ENCODE data around the gene ANGPT4. TPM values are rescaled to one million over a fixed set of nuclear protein-coding genes. Genes with fewer than 3 reads are reported as not detected.

The ANGPT4 gene
- total RNA-seq, 1 experiment from 2014 or later = not detected

DNA sequence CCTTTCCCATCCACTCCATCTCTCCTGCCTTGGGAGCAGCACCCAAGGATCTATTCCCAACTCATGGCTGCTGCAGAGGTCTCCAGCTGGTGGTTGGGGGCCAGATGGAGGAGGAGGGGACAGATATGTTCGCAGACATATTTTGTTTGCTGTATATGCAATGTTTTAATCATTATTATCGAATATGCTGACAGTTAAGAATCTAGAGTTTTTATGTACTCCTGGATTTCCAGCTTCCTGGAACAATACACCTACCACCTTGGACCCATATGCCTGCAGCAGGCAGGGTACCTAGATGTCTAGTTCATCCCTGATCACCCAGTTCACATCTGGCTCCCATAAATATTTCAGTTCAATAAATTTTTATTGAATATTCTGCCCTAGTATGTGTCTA is 73.6 kb downstream of the ANGPT4 start:
- H3K27ac ChIP-seq = no peak overlapping the region
- H3K4me1 ChIP-seq = peaks cover 27% of the 10 kb centered on the region
- H3K4me3 ChIP-seq = no peak overlapping the region
- H3K36me3 ChIP-seq = peaks cover 18% of the 10 kb centered on the region
- H3K27me3 ChIP-seq = no peaks in the 10 kb centered on the region
- DNase-seq = no peak
- H3K9me3 ChIP-seq (replicated peaks) = no peaks in the 10 kb centered on the region

DNA sequence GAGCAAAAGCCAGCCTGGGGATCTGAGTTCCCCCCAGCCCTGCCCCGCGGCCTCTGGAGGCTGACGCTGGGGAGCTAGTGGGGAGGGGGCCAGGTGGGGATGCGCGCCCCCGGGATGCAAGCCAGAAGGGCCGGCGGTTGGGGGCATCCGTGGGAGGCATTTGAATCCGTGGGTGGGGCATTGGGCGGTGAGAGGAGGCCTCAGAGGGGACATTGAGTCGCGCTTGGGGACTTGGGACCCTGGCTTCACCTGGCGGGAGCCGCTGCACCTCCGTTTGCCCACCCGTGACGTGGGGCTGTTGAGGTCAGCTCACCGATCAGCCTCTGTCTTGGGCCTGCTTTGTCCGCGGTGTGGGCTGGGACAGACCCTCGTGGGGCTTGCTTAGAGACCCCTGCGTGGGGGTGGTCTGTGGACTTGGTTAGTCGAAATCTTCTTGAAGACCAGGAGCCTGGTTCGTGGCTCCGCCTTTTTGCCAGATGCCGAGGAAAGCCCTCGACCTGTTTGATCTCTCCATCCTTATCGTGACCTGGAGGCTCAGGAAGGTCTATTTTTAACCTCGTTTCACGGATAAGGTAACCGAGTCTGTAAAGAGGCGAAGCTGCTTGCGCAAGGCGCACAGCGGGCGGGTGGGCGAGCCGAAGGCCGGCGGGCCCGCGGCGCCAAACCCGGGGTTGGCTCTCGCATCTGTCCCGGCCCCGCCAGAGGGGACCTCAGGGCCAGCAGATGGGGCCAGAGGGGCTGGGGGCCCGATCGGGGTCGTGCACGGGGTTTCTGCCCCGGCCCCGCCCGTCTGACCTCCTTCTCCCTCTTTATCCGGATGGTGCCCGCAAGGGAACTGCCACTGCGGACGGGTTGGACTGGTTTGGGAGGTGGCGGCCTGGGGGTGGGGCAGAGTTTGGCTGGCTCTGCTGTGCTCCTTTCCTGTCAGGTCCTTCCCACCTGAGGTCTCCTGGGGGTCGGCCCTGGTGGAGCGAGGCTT is 74.3 kb downstream of the ANGPT4 start:
- Histone ChIP-seq H3K27me3 (no peaks in the 10 kb centered on the region), H3K9me3 (replicated peaks) (no peaks in the 10 kb centered on the region), H3K36me3 (peaks cover 18% of the 10 kb centered on the region), H3K27ac (no peak overlapping the region), H3K4me1 (peaks cover 26% of the 10 kb centered on the region), H3K4me3 (no peak overlapping the region)
- no peak for DNase-seq

DNA sequence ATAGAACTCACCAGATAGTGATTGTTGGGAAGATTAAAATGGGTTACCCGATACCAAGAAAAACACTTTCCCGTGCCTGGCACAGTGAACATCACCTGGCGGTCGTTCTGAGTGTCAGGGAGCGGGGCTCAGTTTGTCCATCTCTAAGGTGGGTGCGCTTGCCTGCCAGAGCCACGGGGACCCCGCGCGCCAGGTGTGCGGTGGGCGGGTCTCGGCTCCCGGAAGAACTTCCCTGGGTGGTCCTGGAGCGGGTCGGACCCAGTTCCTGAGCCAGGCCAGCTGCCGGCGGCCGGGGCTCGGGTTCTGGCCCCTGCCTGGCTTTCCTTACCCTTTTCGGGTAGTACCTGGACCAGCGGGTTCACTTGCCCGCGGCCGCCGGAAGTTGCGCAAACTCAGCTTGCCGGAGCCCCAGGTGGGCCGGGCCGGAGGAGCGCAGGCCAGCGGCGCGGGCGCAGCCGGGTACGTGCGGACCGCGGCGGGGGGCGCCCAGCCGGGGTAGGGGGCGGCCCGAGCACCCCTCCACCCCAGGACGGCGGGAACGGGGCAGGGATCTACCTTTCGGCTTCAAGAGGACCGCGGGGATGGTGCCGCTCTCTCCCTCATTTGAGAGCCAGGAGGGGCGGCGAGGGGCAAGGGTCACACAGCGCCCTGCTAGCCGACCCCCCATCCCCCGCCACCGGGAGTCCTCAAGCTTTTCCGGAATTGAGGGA is 75.1 kb downstream of the ANGPT4 start:
- Histone ChIP-seq H3K27me3 (no peaks in the 10 kb centered on the region), H3K4me3 (no peak overlapping the region), H3K4me1 (peaks cover 27% of the 10 kb centered on the region), H3K27ac (no peak overlapping the region), H3K9me3 (replicated peaks) (no peaks in the 10 kb centered on the region), H3K36me3 (peaks cover 14% of the 10 kb centered on the region)
- no peak for DNase-seq

DNA sequence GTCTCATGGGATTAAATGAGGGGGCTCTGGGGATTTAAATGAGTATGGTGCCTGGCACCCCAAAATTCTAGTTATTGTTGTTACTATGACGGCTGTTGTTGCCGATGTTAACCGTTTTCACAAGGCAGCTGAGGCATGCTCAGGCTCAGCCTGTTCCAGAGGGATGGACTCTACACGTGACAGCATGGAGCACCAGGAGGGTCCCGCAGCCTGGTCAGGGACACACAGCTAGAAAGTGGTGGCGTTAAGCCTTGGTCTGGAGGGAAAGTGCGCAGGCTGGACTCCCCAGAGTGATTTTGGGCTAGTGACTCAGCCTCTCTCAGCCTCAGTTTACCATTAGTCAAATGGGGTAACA is 75.7 kb downstream of the ANGPT4 start:
- Histone ChIP-seq H3K27ac (no peak overlapping the region), H3K27me3 (no peaks in the 10 kb centered on the region), H3K4me1 (peaks cover 27% of the 10 kb centered on the region), H3K9me3 (replicated peaks) (no peaks in the 10 kb centered on the region), H3K4me3 (no peak overlapping the region), H3K36me3 (peaks cover 8% of the 10 kb centered on the region)
- no peak for DNase-seq

DNA sequence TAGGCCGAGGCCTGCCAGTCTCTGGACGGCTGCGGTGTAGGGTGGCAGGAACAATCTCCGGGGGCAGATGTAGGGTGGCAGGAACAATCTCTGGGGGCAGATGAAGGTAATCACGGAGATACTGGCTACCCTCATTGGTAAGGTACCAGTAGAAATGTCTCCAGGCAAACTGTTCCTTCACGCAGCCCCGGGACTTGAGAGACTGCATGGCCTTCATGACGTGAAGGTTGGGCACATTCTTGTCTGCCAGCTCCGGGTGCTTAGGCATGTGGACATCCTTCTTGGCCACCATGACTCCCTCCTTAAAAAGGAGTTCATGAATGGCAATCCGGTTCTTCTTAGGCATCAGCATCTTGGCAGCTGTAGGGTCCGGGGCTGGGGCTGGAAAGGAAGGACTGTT is 76.5 kb downstream of the ANGPT4 start:
- Histone ChIP-seq H3K36me3 (peaks cover 5% of the 10 kb centered on the region; the same call in 1 of the 2 replicates), H3K27me3 (no peaks in the 10 kb centered on the region), H3K9me3 (replicated peaks) (no peaks in the 10 kb centered on the region), H3K27ac (no peak overlapping the region), H3K4me1 (peaks cover 32% of the 10 kb centered on the region), H3K4me3 (no peak overlapping the region)
- DNase-seq = no peak

DNA sequence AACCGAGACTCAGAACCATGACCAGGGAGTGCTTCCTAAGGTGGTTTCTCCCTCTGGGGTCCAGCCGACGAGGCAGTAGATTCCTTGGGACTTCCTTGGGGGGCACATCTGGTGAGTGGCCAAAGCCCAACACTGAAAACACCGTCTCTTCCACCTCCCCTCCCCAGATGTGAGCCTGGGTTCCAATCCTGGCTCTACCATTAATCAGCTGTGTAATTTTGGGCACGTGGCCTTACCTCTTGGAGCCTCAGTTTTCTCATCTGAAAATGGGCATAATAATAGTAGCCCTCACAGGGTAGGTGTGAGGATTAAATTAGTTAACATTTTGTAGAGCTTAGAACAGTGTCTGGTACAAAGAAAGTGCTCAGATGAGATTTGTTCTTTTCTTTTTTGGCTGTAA is 77.1 kb downstream of the ANGPT4 start:
- peaks cover 29% of the 10 kb centered on the region for H3K4me1 ChIP-seq
- no peaks in the 10 kb centered on the region for H3K9me3 ChIP-seq (replicated peaks)
- no peaks in the 10 kb centered on the region for H3K27me3 ChIP-seq
- 0 out of 2 replicates have a peak overlapping the region, but pooled peaks have one; percentile 2 for H3K27ac ChIP-seq
- H3K36me3 ChIP-seq = peaks cover 5% of the 10 kb centered on the region; the same call in 1 of the 2 replicates
- H3K4me3 ChIP-seq = no peak overlapping the region
- no peak for DNase-seq

DNA sequence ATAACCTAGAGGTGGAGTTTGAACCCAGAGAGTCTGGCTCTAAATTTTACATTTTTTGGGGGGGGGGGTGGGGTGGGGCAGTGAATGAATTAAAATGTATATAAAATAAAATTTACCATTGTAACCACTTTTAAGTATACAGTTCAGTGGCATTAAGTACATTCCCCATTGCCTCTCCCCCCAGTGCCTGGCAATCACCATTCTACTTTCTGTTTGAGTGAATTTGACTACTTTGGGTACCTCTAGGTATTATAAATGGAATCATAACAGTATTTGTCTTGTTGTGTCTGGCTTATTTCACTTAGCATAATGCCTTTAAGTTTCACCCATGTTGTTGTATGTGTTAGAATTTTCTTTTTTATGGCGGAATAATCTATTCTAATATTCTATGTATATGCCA is 79.9 kb downstream of the ANGPT4 start:
- Histone ChIP-seq H3K36me3 (peaks cover 5% of the 10 kb centered on the region; the same call in 1 of the 2 replicates), H3K27ac (peak overlapping the region; percentile 28; the same call in 1 of the 2 replicates), H3K9me3 (replicated peaks) (no peaks in the 10 kb centered on the region), H3K4me3 (peak overlapping the region; percentile 3; the same call in 1 of the 2 replicates), H3K27me3 (no peaks in the 10 kb centered on the region), H3K4me1 (peaks cover 28% of the 10 kb centered on the region)
- DNase-seq = no peak

DNA sequence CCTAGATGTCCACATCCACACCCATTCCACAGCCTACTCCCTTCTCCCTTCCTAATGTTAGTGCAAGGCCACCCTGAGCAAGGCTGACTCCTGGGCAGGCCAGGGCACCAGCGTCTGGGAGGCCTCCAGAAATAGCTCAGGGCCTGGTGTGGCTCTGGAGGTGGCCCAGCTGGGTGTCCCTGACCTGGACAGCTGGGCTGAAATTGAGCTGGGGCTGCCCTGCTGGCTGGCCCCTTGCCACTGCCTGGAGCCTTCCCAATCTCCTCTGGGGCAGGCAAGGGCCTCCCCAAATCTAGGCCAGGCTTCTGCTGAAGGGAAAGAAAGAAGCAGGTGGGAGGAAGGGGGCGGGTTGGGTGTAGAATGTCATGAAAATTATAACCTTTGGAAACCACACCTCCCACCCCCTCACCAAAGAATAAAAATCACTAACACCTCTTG is 80.5 kb downstream of the ANGPT4 start:
- peaks cover 28% of the 10 kb centered on the region for H3K4me1 ChIP-seq
- no peaks in the 10 kb centered on the region for H3K9me3 ChIP-seq (replicated peaks)
- peak overlapping the region; percentile 90 for H3K4me3 ChIP-seq
- DNase-seq = peak; percentile 95 to 96
- peak overlapping the region; percentile 95 for H3K27ac ChIP-seq
- H3K27me3 ChIP-seq = no peaks in the 10 kb centered on the region
- H3K36me3 ChIP-seq = peaks cover 2% of the 10 kb centered on the region; the same call in 1 of the 2 replicates

DNA sequence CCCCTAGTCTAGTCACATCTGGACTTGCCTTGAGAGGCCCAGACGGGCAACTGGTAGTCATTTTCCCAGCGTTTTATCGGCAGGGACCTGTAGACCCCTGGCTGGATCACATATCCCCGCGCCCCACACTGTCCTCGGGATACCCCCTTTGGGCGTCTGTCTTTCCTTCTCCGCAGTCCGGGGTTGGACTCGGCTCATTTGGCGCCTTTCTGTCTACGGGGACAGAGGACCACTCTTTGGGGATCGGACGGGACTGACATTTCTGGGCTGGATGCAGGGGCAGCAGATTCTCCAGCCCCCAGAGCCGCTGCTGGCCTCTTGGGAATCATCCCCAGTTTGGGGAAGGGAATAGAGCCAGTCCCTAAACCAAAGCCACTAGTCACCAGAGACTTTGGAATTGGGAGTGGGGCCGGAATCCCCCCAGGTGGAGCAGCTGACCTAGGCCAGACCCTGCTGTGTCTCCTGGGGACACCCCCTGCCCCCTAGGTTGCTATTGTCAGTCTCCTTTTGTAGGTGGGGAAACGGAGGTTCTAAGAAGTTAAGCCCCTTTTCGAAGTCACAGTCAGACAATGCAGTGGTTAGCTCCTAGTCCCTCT is 81.9 kb downstream of the ANGPT4 start:
- DNase-seq = peak in 1 of 2 experiments; percentile 40
- Histone ChIP-seq H3K27ac (peak overlapping the region; percentile 95), H3K36me3 (no peaks in the 10 kb centered on the region), H3K4me3 (peak overlapping the region; percentile 90), H3K27me3 (no peaks in the 10 kb centered on the region), H3K4me1 (peaks cover 28% of the 10 kb centered on the region), H3K9me3 (replicated peaks) (no peaks in the 10 kb centered on the region)

DNA sequence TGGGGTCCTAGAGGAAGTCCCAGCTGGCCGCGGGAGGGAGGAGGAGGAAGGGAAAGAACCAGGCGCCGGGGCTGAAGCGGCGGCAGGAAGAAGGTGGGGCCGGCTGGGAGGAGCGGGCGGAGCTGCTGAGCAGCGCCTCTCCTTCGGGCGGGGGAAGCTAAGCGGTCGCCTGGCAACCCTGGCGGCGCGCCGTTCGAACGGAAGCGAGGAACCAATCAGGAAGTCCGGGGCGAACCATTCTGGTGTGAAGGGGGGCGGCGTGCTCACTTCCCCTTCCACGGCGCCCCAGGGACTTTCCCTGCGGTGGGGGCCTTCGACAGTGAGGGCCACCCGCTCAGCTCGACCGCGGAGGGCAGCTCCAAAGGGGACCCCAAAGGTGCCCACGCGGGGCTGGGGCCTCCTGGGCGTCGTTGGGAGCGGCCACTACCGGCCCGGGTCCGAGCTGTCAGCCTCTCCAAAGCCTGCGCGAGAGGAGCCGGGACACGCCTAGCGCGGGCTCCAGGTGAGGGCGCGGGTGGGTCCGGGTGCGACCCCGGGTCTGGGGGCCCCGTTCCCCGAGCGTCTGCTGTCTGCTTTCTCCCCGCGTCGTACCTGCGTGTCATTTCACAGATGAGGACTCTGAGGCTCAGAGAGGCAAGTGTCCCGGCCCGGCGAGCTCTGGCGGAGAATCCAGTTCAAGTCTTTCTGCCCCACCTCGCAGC is 82.5 kb downstream of the ANGPT4 start, which contains the start of gene FAM110A:
Gene FAM110A, plus strand, starts transcription at position 266 of the 701 bp plus-strand sequence. CDS start 11,090 bp downstream, outside the sequence.
- peak within 1 kb of the TSS; percentile 90 for H3K4me3 ChIP-seq
- H3K27me3 ChIP-seq = no peaks in the 10 kb centered on the region
- DNase-seq = peak; percentile 96 to 97
- peak within 1 kb of the TSS; percentile 95 for H3K27ac ChIP-seq
- no peaks in the 10 kb centered on the region for H3K9me3 ChIP-seq (replicated peaks)
- H3K36me3 ChIP-seq = no peaks in the 10 kb centered on the region
- peaks cover 24% of the 10 kb centered on the region for H3K4me1 ChIP-seq

DNA sequence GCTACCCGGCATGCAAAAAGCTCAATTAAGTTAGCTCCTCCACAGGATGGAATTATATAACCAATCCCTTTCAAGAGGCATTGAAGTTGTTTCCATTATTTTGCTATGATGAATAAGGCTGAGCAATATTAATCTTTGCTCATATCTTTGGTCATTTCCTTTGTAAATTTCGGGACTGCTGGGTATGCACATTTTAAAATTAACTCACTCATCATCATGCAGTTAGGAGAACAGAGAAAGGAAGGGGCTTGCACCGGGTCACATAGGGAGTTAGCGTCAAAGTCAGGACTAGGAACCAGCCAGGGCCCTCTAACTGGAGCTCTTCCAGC is 83.0 kb downstream of the ANGPT4 start:
- Histone ChIP-seq H3K9me3 (replicated peaks) (no peaks in the 10 kb centered on the region), H3K4me1 (peaks cover 21% of the 10 kb centered on the region), H3K27ac (peak overlapping the region; percentile 95; the same call in 1 of the 2 replicates), H3K4me3 (peak overlapping the region; percentile 90), H3K36me3 (no peaks in the 10 kb centered on the region), H3K27me3 (no peaks in the 10 kb centered on the region)
- DNase-seq = no peak

DNA sequence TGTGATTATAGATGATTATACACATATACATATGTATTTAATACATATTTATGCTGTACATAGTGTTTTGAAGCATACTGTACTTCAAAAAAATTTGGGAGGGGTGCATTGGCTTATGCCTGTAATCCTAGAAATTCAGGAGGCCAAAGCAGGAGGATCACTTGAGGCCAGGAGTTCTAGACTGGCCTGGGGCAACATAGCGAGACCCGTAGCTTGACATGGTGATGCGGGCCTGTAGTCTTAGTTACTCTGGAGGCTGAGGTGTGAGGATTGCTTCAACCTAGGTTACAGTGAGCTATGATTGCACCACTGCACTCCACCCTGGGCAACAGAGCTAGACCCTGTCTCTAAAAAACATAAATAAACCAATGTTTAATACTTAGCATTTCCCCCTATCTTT is 84.2 kb downstream of the ANGPT4 start:
- H3K27ac ChIP-seq = no peak overlapping the region
- no peak overlapping the region for H3K4me3 ChIP-seq

DNA sequence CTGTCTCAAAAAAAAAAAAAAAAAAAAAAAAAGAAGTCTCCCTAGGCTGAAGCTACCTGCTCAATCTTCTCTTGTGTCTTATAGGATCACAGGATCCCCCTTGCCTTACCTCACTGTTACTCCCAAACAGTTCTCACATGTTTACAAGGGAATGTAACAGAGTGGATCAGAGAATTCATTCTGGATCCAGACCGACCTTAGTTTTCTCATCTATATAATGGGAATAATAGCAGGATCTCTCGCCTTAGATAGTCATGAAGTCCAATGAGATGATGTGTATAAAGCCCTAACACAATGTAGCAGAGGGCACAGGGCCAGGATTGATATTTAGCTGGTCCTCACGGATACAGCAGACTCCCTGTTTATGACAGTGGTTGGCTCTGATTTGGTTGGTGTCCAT is 84.9 kb downstream of the ANGPT4 start:
- no peak for DNase-seq
- Histone ChIP-seq H3K27me3 (no peaks in the 10 kb centered on the region), H3K27ac (no peak overlapping the region), H3K36me3 (no peaks in the 10 kb centered on the region), H3K4me3 (no peak overlapping the region), H3K4me1 (peaks cover 6% of the 10 kb centered on the region), H3K9me3 (replicated peaks) (no peaks in the 10 kb centered on the region)

More for the DNA sequence above, 84.2 kb downstream of the ANGPT4 start:
- Histone ChIP-seq H3K9me3 (replicated peaks) (no peaks in the 10 kb centered on the region), H3K27me3 (no peaks in the 10 kb centered on the region), H3K36me3 (no peaks in the 10 kb centered on the region), H3K4me1 (peaks cover 11% of the 10 kb centered on the region)
- DNase-seq = no peak

DNA sequence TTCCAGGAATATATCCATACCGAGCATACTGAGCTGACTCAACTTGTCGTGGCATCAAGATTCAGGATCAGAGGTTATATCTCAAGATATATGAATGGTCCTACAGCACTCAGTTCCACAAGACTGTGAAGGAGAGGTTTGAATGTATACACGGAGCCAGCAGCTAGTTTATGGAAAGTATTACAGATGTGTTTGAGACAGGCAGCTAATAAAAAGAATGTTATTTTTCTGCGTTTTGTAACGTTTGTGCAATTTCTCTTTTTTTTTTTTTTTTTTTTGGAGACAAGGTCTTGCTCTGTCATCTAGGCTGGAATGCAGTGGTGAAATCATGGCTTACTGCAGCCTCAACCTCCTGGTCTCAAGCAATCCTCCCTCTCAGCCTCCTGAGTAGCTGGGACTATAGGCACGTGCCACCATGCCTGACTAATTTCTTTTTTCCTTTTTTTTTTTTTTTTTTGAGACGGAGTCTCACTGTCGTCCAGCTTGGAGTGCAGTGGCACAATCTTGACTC is 86.1 kb downstream of the ANGPT4 start:
- no peak for DNase-seq
- H3K27ac ChIP-seq = no peak overlapping the region
- H3K27me3 ChIP-seq = no peaks in the 10 kb centered on the region
- H3K9me3 ChIP-seq (replicated peaks) = no peaks in the 10 kb centered on the region
- peaks cover under 1% of the 10 kb centered on the region for H3K4me1 ChIP-seq
- H3K36me3 ChIP-seq = no peaks in the 10 kb centered on the region
- H3K4me3 ChIP-seq = no peak overlapping the region
